RWPE2 (cell line): ENCODE results near the gene SULT1E1.

Experiments used
- ATAC-seq: fragments of 200-7000 bp; cut with Tn5 transposase; 3 replicates; pipeline ENCODE4 v1.9.1; 2021; ENCODE audit warnings: low read depth
- DNase-seq: peaks from one replicate; pipeline ENCODE4 v3.0.0-alpha.2; 2020; ENCODE audit warnings: low spot score
- H3K27ac ChIP-seq: fragments of 450-650 bp; 2 replicates; pipeline ENCODE4 v1.5.1; 2017; ENCODE audit warnings: mild to moderate bottlenecking; ENCODE audit not compliant: poor library complexity, severe bottlenecking
- H3K27me3 ChIP-seq: fragments of 250-450 bp; sonication (Bioruptor Pico); 2 replicates; pipeline ENCODE4 v1.5.1; 2021; ENCODE audit warnings: mild to moderate bottlenecking, moderate library complexity; ENCODE audit not compliant: insufficient read depth, poor library complexity, severe bottlenecking
- H3K36me3 ChIP-seq: fragments of 250-450 bp; sonication (Bioruptor Pico); 2 replicates; pipeline ENCODE4 v1.5.1; 2020; ENCODE audit warnings: low read depth, mild to moderate bottlenecking, moderate library complexity
- H3K4me1 ChIP-seq: fragments of 250-450 bp; sonication (Bioruptor Pico); 2 replicates; pipeline ENCODE4 v1.5.1; 2021; ENCODE audit warnings: mild to moderate bottlenecking, moderate library complexity; ENCODE audit not compliant: insufficient read depth, poor library complexity, severe bottlenecking
- H3K4me3 ChIP-seq: fragments of 250-450 bp; sonication (Bioruptor Pico); 2 replicates; pipeline ENCODE4 v1.5.1; 2021; ENCODE audit warnings: mild to moderate bottlenecking, moderate library complexity; ENCODE audit not compliant: severe bottlenecking
- H3K9me3 ChIP-seq: fragments of 250-450 bp; sonication (Bioruptor Pico); 2 replicates; pipeline ENCODE4 v1.5.1; 2021; ENCODE audit warnings: mild to moderate bottlenecking, moderate library complexity; ENCODE audit not compliant: severe bottlenecking
- CTCF ChIP-seq: fragments of 450-650 bp; IDR thresholded peaks from one replicate; pipeline ENCODE4 v1.5.1; 2017; ENCODE audit warnings: mild to moderate bottlenecking, moderate library complexity; ENCODE audit not compliant: poor library complexity, severe bottlenecking

Gene SULT1E1

GRCh38 chr4:69860521-69861298 is 765 bp upstream of the SULT1E1 start:
- H3K27me3 ChIP-seq, result no peaks in the 10 kb centered on the region
- peaks cover 14% of the 10 kb centered on the region for H3K36me3 ChIP-seq
- H3K4me1 ChIP-seq, result peaks cover 35% of the 10 kb centered on the region
- ATAC-seq (peak; percentile 73), DNase-seq (no peak)
- no peak for TF ChIP-seq CTCF
- H3K27ac ChIP-seq, result peak overlapping the region; percentile 72
- no peaks in the 10 kb centered on the region for H3K9me3 ChIP-seq
- H3K4me3 ChIP-seq, result no peak overlapping the region

GRCh38 chr4:69859140-69859685 is 732 bp downstream of the SULT1E1 start:
- 0 out of 3 replicates have a peak, but pooled peaks have one; percentile 26 for ATAC-seq

GRCh38 chr4:69858690-69859089 is 1.3 kb downstream of the SULT1E1 start:
- peaks cover 32% of the 10 kb centered on the region for H3K36me3 ChIP-seq
- H3K27ac ChIP-seq, result peak overlapping the region; percentile 72
- no peaks in the 10 kb centered on the region for H3K9me3 ChIP-seq
- no peak for TF ChIP-seq CTCF
- peaks cover 35% of the 10 kb centered on the region for H3K4me1 ChIP-seq
- H3K27me3 ChIP-seq, result no peaks in the 10 kb centered on the region
- H3K4me3 ChIP-seq, result peak overlapping the region; percentile 25
- ATAC-seq (peak; percentile 55), DNase-seq (no peak)

More at GRCh38 chr4:69859140-69859685, 732 bp downstream of the SULT1E1 start:
- Histone ChIP-seq H3K4me3 (peak overlapping the region; percentile 25), H3K36me3 (peaks cover 26% of the 10 kb centered on the region), H3K9me3 (no peaks in the 10 kb centered on the region), H3K27ac (peak overlapping the region; percentile 72), H3K27me3 (no peaks in the 10 kb centered on the region), H3K4me1 (peaks cover 35% of the 10 kb centered on the region)
- TF ChIP-seq CTCF, result no peak
- no peak for DNase-seq

GRCh38 chr4:69855822-69856221 is 4.1 kb downstream of the SULT1E1 start:
- Histone ChIP-seq H3K4me1 (peaks cover 32% of the 10 kb centered on the region), H3K27me3 (no peaks in the 10 kb centered on the region), H3K36me3 (peaks cover 55% of the 10 kb centered on the region), H3K27ac (no peak overlapping the region), H3K4me3 (no peak overlapping the region), H3K9me3 (no peaks in the 10 kb centered on the region)
- DNase-seq (no peak), ATAC-seq (no peak)
- no peak for TF ChIP-seq CTCF

- Histone ChIP-seq H3K9me3 (peaks cover 3% of the 10 kb centered on the region), H3K36me3 (peaks cover 64% of the 10 kb centered on the region), H3K4me3 (no peak overlapping the region), H3K27ac (no peak overlapping the region), H3K27me3 (no peaks in the 10 kb centered on the region), H3K4me1 (no peaks in the 10 kb centered on the region)
- TF ChIP-seq CTCF, result no peak
- ATAC-seq (no peak), DNase-seq (no peak)
Observed at GRCh38 chr4:69849969-69850368, 10.0 kb downstream of the SULT1E1 start.
